SIG-M5 (cell line): ENCODE data around the gene CRY2.

Experiments used
- DNase-seq: peaks from one replicate; lab custom pipeline; 2025; lab: John Stamatoyannopoulos, UW

CRY2 gene

GRCh38 chr11:45918331-45918941 is 71.2 kb downstream of the CRY2 start:
- no peak for DNase-seq

GRCh38 chr11:45918962-45919675 is 71.8 kb downstream of the CRY2 start:
- DNase-seq, result no peak

- DNase-seq, result no peak
Observed at GRCh38 chr11:45919806-45920530, 72.7 kb downstream of the CRY2 start.

- no peak for DNase-seq
Observed at GRCh38 chr11:45920531-45921477, 73.5 kb downstream of the CRY2 start.

GRCh38 chr11:45921561-45922424 is 74.5 kb downstream of the CRY2 start:
- DNase-seq, result no peak

GRCh38 chr11:45922425-45923082 is 75.3 kb downstream of the CRY2 start, which contains the start of gene LARGE2:
TSS of gene LARGE2 (plus strand) at chr11:45922656. CDS start at chr11:45922883, 227 bp downstream.
- DNase-seq, result no peak

- DNase-seq, result no peak
Observed at GRCh38 chr11:45924036-45924915, 77.0 kb downstream of the CRY2 start.

GRCh38 chr11:45924927-45925326 is 77.7 kb downstream of the CRY2 start:
- no peak for DNase-seq

- no peak for DNase-seq
Observed at GRCh38 chr11:45925550-45925949, 78.3 kb downstream of the CRY2 start.

GRCh38 chr11:45926001-45926401 is 78.7 kb downstream of the CRY2 start:
- no peak for DNase-seq

GRCh38 chr11:45926536-45927331 is 79.5 kb downstream of the CRY2 start:
- no peak for DNase-seq

- DNase-seq, result no peak
Observed at GRCh38 chr11:45927332-45927683, 80.0 kb downstream of the CRY2 start.

GRCh38 chr11:45927684-45928413 is 80.6 kb downstream of the CRY2 start:
- DNase-seq, result no peak

- DNase-seq, result no peak
Observed at GRCh38 chr11:45928535-45929215, 81.4 kb downstream of the CRY2 start.

GRCh38 chr11:45929486-45930030 is 82.3 kb downstream of the CRY2 start:
- DNase-seq, result no peak

GRCh38 chr11:45930031-45930794 is 82.9 kb downstream of the CRY2 start:
- no peak for DNase-seq
